Panc1 (cell line): ENCODE measurements around the gene PROM1. TPM values are rescaled to one million over a fixed set of nuclear protein-coding genes. Genes with fewer than 3 reads are reported as not detected.

Experiments
- ATAC-seq: fragments of 200-7000 bp; cut with Tn5 transposase; 2 replicates; pipeline ENCODE4 v1.9.1; 2020; ENCODE audit warnings: mild to moderate bottlenecking, moderate library complexity
- BruUV-seq: library from RNA; stranded (reverse); fragments of 400-500 nt; replicated peaks from 2 replicates; lab custom pipeline; 2021; lab: Mats Ljungman, UMichigan
- CTCF ChIA-PET: fragments of 300-600 bp; sonication (Branson Sonifier 250); formaldehyde crosslinking; loops from one replicate; lab custom pipeline; 2022; ENCODE audit warnings: antibody characterized with exemption; lab: Charles Lee
- POLR2A ChIA-PET: fragments of 300-600 bp; sonication (Branson Sonifier 250); formaldehyde crosslinking; loops from one replicate; lab custom pipeline; 2022; ENCODE audit warnings: antibody characterized with exemption; lab: Charles Lee
- DNase-seq: peaks from one replicate; pipeline ENCODE4 v3.0.0-alpha.2; 2010; ENCODE audit warnings: low read depth, low spot score
- H3K27ac ChIP-seq: 2 replicates; pipeline ENCODE4 v1.5.1; 2011; ENCODE audit warnings: mild to moderate bottlenecking, low read length, inconsistent platforms
- H3K27me3 ChIP-seq: fragments of 200-500 bp; sonication (Bioruptor generic); 2 replicates; pipeline ENCODE4 v1.6.0; 2014; ENCODE audit warnings: low read length, inconsistent platforms; ENCODE audit not compliant: control insufficient read depth, insufficient read depth
- H3K36me3 ChIP-seq: fragments of 200-500 bp; sonication (Bioruptor generic); 2 replicates; pipeline ENCODE4 v1.5.1; 2014; ENCODE audit warnings: inconsistent platforms, mild to moderate bottlenecking, low read length, moderate library complexity; ENCODE audit not compliant: control insufficient read depth, insufficient read depth
- H3K4me1 ChIP-seq: 2 replicates; pipeline ENCODE4 v1.5.1; 2011; ENCODE audit warnings: inconsistent platforms, mild to moderate bottlenecking, low read length, moderate library complexity; ENCODE audit not compliant: control insufficient read depth, insufficient read depth
- H3K4me3 ChIP-seq, 2 experiments: 2 replicates each; pipeline ENCODE4 v1.5.1; 2011 to 2012; ENCODE audit warnings: low read depth in 2 of 2, low read length in 2 of 2, mild to moderate bottlenecking in 2 of 2, inconsistent platforms in 1 of 2, moderate library complexity in 1 of 2
- H3K9me3 ChIP-seq: fragments of 200-500 bp; sonication (Bioruptor generic); 2 replicates; pipeline ENCODE4 v1.5.1; 2014; ENCODE audit warnings: low read depth, mild to moderate bottlenecking, inconsistent platforms, low read length, moderate library complexity; ENCODE audit not compliant: control insufficient read depth, insufficient read depth
- CTCF ChIP-seq: fragments of 450-650 bp; IDR thresholded peaks from 2 replicates; pipeline ENCODE4 v1.5.1; 2017; ENCODE audit warnings: mild to moderate bottlenecking
- POLR2AphosphoS5 ChIP-seq: IDR thresholded peaks from 2 replicates; pipeline ENCODE4 v1.6.1; 2012; ENCODE audit warnings: mild to moderate bottlenecking, low read depth, low read length, moderate library complexity
- REST ChIP-seq, 2 experiments: IDR thresholded peaks; 2 replicates each; pipeline ENCODE4 v1.6.1; 2011 to 2012; ENCODE audit warnings: low read depth in 2 of 2, control low read depth in 1 of 2, low read length in 1 of 2, mild to moderate bottlenecking in 1 of 2, moderate library complexity in 1 of 2; ENCODE audit not compliant: insufficient read depth in 1 of 2
- SIN3A ChIP-seq: IDR thresholded peaks from 2 replicates; pipeline ENCODE4 v1.6.1; 2012; ENCODE audit warnings: low read depth, mild to moderate bottlenecking, low read length, moderate library complexity, borderline replicate concordance; ENCODE audit not compliant: insufficient read depth
- TCF7L2 ChIP-seq: IDR thresholded peaks from 2 replicates; pipeline ENCODE4 v1.6.1; 2011; ENCODE audit warnings: mild to moderate bottlenecking, low read depth, low read length, inconsistent platforms
- in situ Hi-C: cut with HindIII; loops from 2 replicates; pipeline ENCODE4 v1.10.0; 2016; ENCODE audit warnings: low sequenced_read_pairs, low pct_unique_long_range_greater_than_20kb
- intact Hi-C: fragments of 100-400 bp; cut with micrococcal nuclease; formaldehyde crosslinking; loops from one replicate; pipeline ENCODE4 v1.10.0; 2022; ENCODE audit not compliant: unreplicated experiment
- total RNA-seq: library from RNA; stranded (reverse); gene quantifications from one replicate; pipeline ENCODE4 v1.2.1, GENCODE V29; 2021; ENCODE audit not compliant: unreplicated experiment

The PROM1 gene
- total RNA-seq, 1 experiment from 2014 or later: 0.18 TPM

GRCh38 chr4:16029886-16030285, 53.9 kb downstream of the PROM1 start:
- in situ Hi-C loops (no loop called here), intact Hi-C loops (no loop called here)
- Histone ChIP-seq H3K4me1 (no peaks in the 10 kb centered on the region), H3K4me3 (no peak overlapping the region), H3K27ac (no peak overlapping the region), H3K27me3 (peaks cover 2% of the 10 kb centered on the region; the same call in 1 of the 2 replicates), H3K36me3 (no peaks in the 10 kb centered on the region), H3K9me3 (no peaks in the 10 kb centered on the region)
- no peak for DNase-seq
- POLR2A ChIA-PET: no interaction called here
- TF ChIP-seq CTCF (no peak), REST (IDR thresholded peaks at IDR 0.05; ENCODE audit: insufficient read depth in 1 of 2, low read depth in 2 of 2, low read length in 1 of 2) (no peak), TCF7L2 (no peak), POLR2AphosphoS5 (no peak), SIN3A (no peak)
- ATAC-seq: no peak
- CTCF ChIA-PET: no interaction called here
- no TSS peak for BruUV-seq

- DNase-seq (no peak), ATAC-seq (no peak)
- BruUV-seq: no TSS peak
- Histone ChIP-seq H3K27me3 (peaks cover 2% of the 10 kb centered on the region; the same call in 1 of the 2 replicates), H3K36me3 (no peaks in the 10 kb centered on the region), H3K4me1 (no peaks in the 10 kb centered on the region), H3K9me3 (no peaks in the 10 kb centered on the region), H3K4me3 (no peak overlapping the region), H3K27ac (no peak overlapping the region)
- ChIA-PET POLR2A (no interaction called here), CTCF (no interaction called here)
- TF ChIP-seq CTCF (no peak), SIN3A (no peak), REST (IDR thresholded peaks at IDR 0.05; ENCODE audit: insufficient read depth in 1 of 2, low read depth in 2 of 2, low read length in 1 of 2) (no peak), POLR2AphosphoS5 (no peak), TCF7L2 (no peak)
- intact Hi-C loops (no loop called here), in situ Hi-C loops (no loop called here)
Measured at GRCh38 chr4:16029262-16029661, 54.6 kb downstream of the PROM1 start.
